GM23338 (cell line): ENCODE measurements around the gene CEBPG. TPM values are rescaled to one million over a fixed set of nuclear protein-coding genes. Genes with fewer than 3 reads are reported as not detected.

Experiments
- ATAC-seq: fragments of 200-7000 bp; cut with Tn5 transposase; 3 replicates; pipeline ENCODE4 v1.9.1; 2020
- DNase-seq: peaks from one replicate; pipeline ENCODE4 v3.0.0-alpha.2; 2015; ENCODE audit warnings: low spot score
- H2AFZ ChIP-seq: fragments of 200-600 bp; sonication (generic); 2 replicates; pipeline ENCODE4 v1.8.0; 2016; ENCODE audit warnings: antibody characterized with exemption, mild to moderate bottlenecking, moderate library complexity
- H3F3A ChIP-seq: fragments of 200-600 bp; sonication (generic); replicated peaks from 2 replicates; pipeline ENCODE4 v1.8.0; 2017; ENCODE audit warnings: antibody characterized with exemption, mixed run types, low read depth
- H3K27ac ChIP-seq: fragments of 200-600 bp; sonication (generic); 2 replicates; pipeline ENCODE4 v1.6.1; 2016; ENCODE audit warnings: low read depth
- H3K27me3 ChIP-seq: fragments of 200-600 bp; sonication (generic); 2 replicates; pipeline ENCODE4 v1.8.0; 2016; ENCODE audit warnings: mild to moderate bottlenecking, mixed run types, moderate library complexity; ENCODE audit not compliant: insufficient read depth
- H3K36me3 ChIP-seq: fragments of 200-600 bp; sonication (generic); 2 replicates; pipeline ENCODE4 v1.8.0; 2016; ENCODE audit warnings: mild to moderate bottlenecking; ENCODE audit not compliant: insufficient read depth
- H3K4me1 ChIP-seq: fragments of 200-600 bp; sonication (generic); 2 replicates; pipeline ENCODE4 v1.8.0; 2016; ENCODE audit warnings: mild to moderate bottlenecking, moderate library complexity; ENCODE audit not compliant: insufficient read depth
- H3K4me2 ChIP-seq: fragments of 200-600 bp; sonication (generic); 2 replicates; pipeline ENCODE4 v1.7.1; 2017; ENCODE audit warnings: mixed run types
- H3K4me3 ChIP-seq: fragments of 200-600 bp; sonication (generic); 2 replicates; pipeline ENCODE4 v1.6.1; 2016; ENCODE audit warnings: mixed run types
- H3K79me2 ChIP-seq: fragments of 200-600 bp; sonication (generic); replicated peaks from 2 replicates; pipeline ENCODE4 v1.8.0; 2017; ENCODE audit warnings: mild to moderate bottlenecking; ENCODE audit not compliant: insufficient read depth
- H3K9me2 ChIP-seq: fragments of 200-600 bp; sonication (generic); 2 replicates; pipeline ENCODE4 v1.8.0; 2017; ENCODE audit not compliant: insufficient read depth
- H4K20me1 ChIP-seq: fragments of 200-600 bp; sonication (generic); replicated peaks from 2 replicates; pipeline ENCODE4 v1.8.0; 2017; ENCODE audit warnings: mild to moderate bottlenecking; ENCODE audit not compliant: insufficient read depth
- H3K27ac Mint-ChIP-seq: 2 replicates; pipeline ENCODE4 v1.8.0; 2020; ENCODE audit warnings: inconsistent platforms, mild to moderate bottlenecking, moderate library complexity, mixed read lengths
- H3K27me3 Mint-ChIP-seq: 3 replicates; pipeline ENCODE4 v1.8.0; 2022; ENCODE audit warnings: low read depth, mild to moderate bottlenecking, moderate library complexity, mixed read lengths, inconsistent platforms; ENCODE audit not compliant: insufficient read depth, poor library complexity
- H3K36me3 Mint-ChIP-seq: 3 replicates; pipeline ENCODE4 v1.8.0; 2021; ENCODE audit warnings: low read depth, mild to moderate bottlenecking, inconsistent platforms, moderate library complexity, mixed read lengths
- H3K4me1 Mint-ChIP-seq: 3 replicates; pipeline ENCODE4 v1.8.0; 2020; ENCODE audit warnings: mild to moderate bottlenecking, inconsistent platforms, mixed read lengths
- H3K4me3 Mint-ChIP-seq: 3 replicates; pipeline ENCODE4 v1.8.0; 2021; ENCODE audit warnings: moderate library complexity, mild to moderate bottlenecking, inconsistent platforms, mixed read lengths
- H3K9me3 Mint-ChIP-seq: 3 replicates; pipeline ENCODE4 v1.8.0; 2020; ENCODE audit warnings: moderate library complexity, mild to moderate bottlenecking, inconsistent platforms, mixed read lengths
- CREB1 ChIP-seq: fragments of 250-450 bp; sonication (Bioruptor Pico); IDR thresholded peaks from 2 replicates; pipeline ENCODE4 v1.5.0; 2020; ENCODE audit warnings: low read depth, mild to moderate bottlenecking, moderate library complexity
- EZH2 ChIP-seq: fragments of 200-600 bp; sonication (generic); IDR thresholded peaks from one replicate; pipeline ENCODE4 v1.8.0; 2017; ENCODE audit warnings: antibody characterized with exemption, mild to moderate bottlenecking, low read depth; ENCODE audit not compliant: unreplicated experiment
- EZH2phosphoT487 ChIP-seq: fragments of 200-600 bp; sonication (generic); IDR thresholded peaks from one replicate; pipeline ENCODE4 v1.8.1; 2018; ENCODE audit warnings: antibody characterized with exemption; ENCODE audit not compliant: unreplicated experiment
- JUNB ChIP-seq: IDR thresholded peaks from one replicate; pipeline ENCODE4 v1.6.1; 2016; ENCODE audit warnings: antibody characterized with exemption; ENCODE audit not compliant: unreplicated experiment
- NANOG ChIP-seq: IDR thresholded peaks from 2 replicates; pipeline ENCODE4 v1.6.1; 2016; ENCODE audit warnings: antibody characterized with exemption, borderline replicate concordance
- STAT1 ChIP-seq: IDR thresholded peaks from one replicate; pipeline ENCODE4 v1.6.1; 2016; ENCODE audit warnings: antibody characterized with exemption; ENCODE audit not compliant: unreplicated experiment
- ZNF331 ChIP-seq: fragments of 250-450 bp; sonication (Bioruptor Pico); IDR thresholded peaks from 2 replicates; pipeline ENCODE4 v1.5.0; 2020; ENCODE audit warnings: low read depth, mild to moderate bottlenecking, moderate library complexity
- ZNF462 ChIP-seq: fragments of 250-450 bp; sonication (Bioruptor Pico); IDR thresholded peaks from 2 replicates; pipeline ENCODE4 v1.5.0; 2020; ENCODE audit warnings: mild to moderate bottlenecking, moderate library complexity
- polyA plus RNA-seq: library from polyadenylated mRNA; unstranded; fragments of >200 nt; fragmentation: Nextera tagmentation; extraction: Ambion mirVana; gene quantifications from 2 replicates; pipeline ENCODE4 v1.2.1, GENCODE V29; 2016
- total RNA-seq: library from RNA; depleted of rRNA; stranded (reverse); fragments of >200 nt; shearing (Covaris generic); gene quantifications from 2 replicates; pipeline ENCODE4 v1.2.3, GENCODE V29; 2014
- TF ChIP-seq, protein P1 (sequence below), 2 experiments: fragments of 200-600 bp in 1 of 2; sonication (generic) in 1 of 2; conservative IDR thresholded peaks; 2 replicates each; pipeline versions ENCODE4 v1.5.1 to v1.6.1; 2016 to 2017; ENCODE audit warnings: antibody characterized with exemption in 2 of 2, low read depth in 2 of 2, mild to moderate bottlenecking in 2 of 2, moderate library complexity in 1 of 2
- TF ChIP-seq, protein P2 (sequence below): IDR thresholded peaks from 2 replicates; pipeline ENCODE4 v1.6.1; 2016; ENCODE audit warnings: antibody characterized with exemption

CEBPG gene
- total and polyA plus RNA-seq, 2 experiments from 2014 or later = 25.9 to 50.2 TPM

GRCh38 chr19:33379151-33379829 is 5.8 kb downstream of the CEBPG start:
- H3K4me1 Mint-ChIP-seq = peaks cover 70% of the 10 kb centered on the region
- H3K9me2 ChIP-seq = no peaks in the 10 kb centered on the region
- no peak overlapping the region for H2AFZ ChIP-seq
- TF ChIP-seq NANOG = no peak
- TF ChIP-seq, protein P1, sequence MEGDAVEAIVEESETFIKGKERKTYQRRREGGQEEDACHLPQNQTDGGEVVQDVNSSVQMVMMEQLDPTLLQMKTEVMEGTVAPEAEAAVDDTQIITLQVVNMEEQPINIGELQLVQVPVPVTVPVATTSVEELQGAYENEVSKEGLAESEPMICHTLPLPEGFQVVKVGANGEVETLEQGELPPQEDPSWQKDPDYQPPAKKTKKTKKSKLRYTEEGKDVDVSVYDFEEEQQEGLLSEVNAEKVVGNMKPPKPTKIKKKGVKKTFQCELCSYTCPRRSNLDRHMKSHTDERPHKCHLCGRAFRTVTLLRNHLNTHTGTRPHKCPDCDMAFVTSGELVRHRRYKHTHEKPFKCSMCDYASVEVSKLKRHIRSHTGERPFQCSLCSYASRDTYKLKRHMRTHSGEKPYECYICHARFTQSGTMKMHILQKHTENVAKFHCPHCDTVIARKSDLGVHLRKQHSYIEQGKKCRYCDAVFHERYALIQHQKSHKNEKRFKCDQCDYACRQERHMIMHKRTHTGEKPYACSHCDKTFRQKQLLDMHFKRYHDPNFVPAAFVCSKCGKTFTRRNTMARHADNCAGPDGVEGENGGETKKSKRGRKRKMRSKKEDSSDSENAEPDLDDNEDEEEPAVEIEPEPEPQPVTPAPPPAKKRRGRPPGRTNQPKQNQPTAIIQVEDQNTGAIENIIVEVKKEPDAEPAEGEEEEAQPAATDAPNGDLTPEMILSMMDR (conservative IDR thresholded peaks at IDR 0.05; ENCODE audit: low read depth in 2 of 2) = peak in 1 of 2 experiments; percentile 25; a peak in 2 of 4 replicates
- no peak for TF ChIP-seq STAT1
- TF ChIP-seq, protein P2, sequence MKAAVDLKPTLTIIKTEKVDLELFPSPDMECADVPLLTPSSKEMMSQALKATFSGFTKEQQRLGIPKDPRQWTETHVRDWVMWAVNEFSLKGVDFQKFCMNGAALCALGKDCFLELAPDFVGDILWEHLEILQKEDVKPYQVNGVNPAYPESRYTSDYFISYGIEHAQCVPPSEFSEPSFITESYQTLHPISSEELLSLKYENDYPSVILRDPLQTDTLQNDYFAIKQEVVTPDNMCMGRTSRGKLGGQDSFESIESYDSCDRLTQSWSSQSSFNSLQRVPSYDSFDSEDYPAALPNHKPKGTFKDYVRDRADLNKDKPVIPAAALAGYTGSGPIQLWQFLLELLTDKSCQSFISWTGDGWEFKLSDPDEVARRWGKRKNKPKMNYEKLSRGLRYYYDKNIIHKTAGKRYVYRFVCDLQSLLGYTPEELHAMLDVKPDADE = no peak
- no peak for TF ChIP-seq JUNB
- peaks cover 23% of the 10 kb centered on the region for H3K36me3 Mint-ChIP-seq
- H3K4me1 ChIP-seq = peaks cover 53% of the 10 kb centered on the region
- no peaks in the 10 kb centered on the region; the same call in 1 of the 2 replicates for H3K27me3 ChIP-seq
- peaks cover 6% of the 10 kb centered on the region for H3K27me3 Mint-ChIP-seq
- H3K4me2 ChIP-seq = peak overlapping the region; percentile 65; the same call in 1 of the 2 replicates
- DNase-seq (no peak), ATAC-seq (no peak)
- H3K36me3 ChIP-seq = no peaks in the 10 kb centered on the region; the same call in 1 of the 2 replicates
- H3K4me3 Mint-ChIP-seq = no peak overlapping the region
- no peak overlapping the region for H3K27ac ChIP-seq
- no peak overlapping the region for H3K4me3 ChIP-seq
- peaks cover 2% of the 10 kb centered on the region; the same call in 1 of the 2 replicates for H3F3A ChIP-seq
- H3K27ac Mint-ChIP-seq = no peak overlapping the region
- peaks cover 88% of the 10 kb centered on the region for H4K20me1 ChIP-seq
- H3K79me2 ChIP-seq = peaks cover 100% of the 10 kb centered on the region
- no peaks in the 10 kb centered on the region for H3K9me3 Mint-ChIP-seq

- Mint-ChIP-seq H3K36me3 (peaks cover 18% of the 10 kb centered on the region), H3K27me3 (peaks cover 3% of the 10 kb centered on the region), H3K4me3 (no peak overlapping the region), H3K9me3 (no peaks in the 10 kb centered on the region), H3K27ac (no peak overlapping the region), H3K4me1 (peaks cover 52% of the 10 kb centered on the region)
- peaks cover 83% of the 10 kb centered on the region for H4K20me1 ChIP-seq
- H3K27ac ChIP-seq = no peak overlapping the region
- DNase-seq (no peak), ATAC-seq (no peak)
- no peaks in the 10 kb centered on the region; the same call in 1 of the 2 replicates for H3K36me3 ChIP-seq
- no peak overlapping the region for H2AFZ ChIP-seq
- H3F3A ChIP-seq = 0 out of 2 replicates have a peak, but pooled peaks cover 5% of the 10 kb centered on the region
- H3K9me2 ChIP-seq = no peaks in the 10 kb centered on the region
- H3K4me2 ChIP-seq = no peak overlapping the region
- no peak overlapping the region for H3K4me3 ChIP-seq
- H3K27me3 ChIP-seq = no peaks in the 10 kb centered on the region
- peaks cover 39% of the 10 kb centered on the region for H3K4me1 ChIP-seq
- peaks cover 97% of the 10 kb centered on the region for H3K79me2 ChIP-seq
- TF ChIP-seq ZNF462 = no peak
- TF ChIP-seq, protein P2 = no peak
- TF ChIP-seq EZH2 = no peak
- TF ChIP-seq EZH2phosphoT487 = no peak
- no peak for TF ChIP-seq ZNF331 (CRISPR knock-in tag)
- no peak for TF ChIP-seq STAT1
- TF ChIP-seq NANOG = no peak
- TF ChIP-seq CREB1 (CRISPR knock-in tag) = no peak
These were observed 7.6 kb downstream of the CEBPG start for GRCh38 chr19:33381101-33381500.
